Choroid plexus epithelial cell (primary cell): Measurements from ENCODE around the gene NBEAL1.
"Not testable (repeated sequence)": the region's sequence is repeated elsewhere in the genome, so short reads cannot be mapped to it uniquely, and the experiment has no call there.

Experiments
- DNase-seq: peaks from one replicate; pipeline ENCODE4 v3.0.0-alpha.2; 2010; ENCODE audit warnings: low read depth
- H3K4me3 ChIP-seq: 2 replicates; pipeline ENCODE4 v1.5.1; 2011; ENCODE audit warnings: low read depth, mild to moderate bottlenecking, control low read depth, low read length, moderate library complexity
- CTCF ChIP-seq: conservative IDR thresholded peaks from 2 replicates; pipeline ENCODE4 v1.5.1; 2011; ENCODE audit warnings: low read depth, mild to moderate bottlenecking, control low read depth, inconsistent platforms, low read length, moderate library complexity

The NBEAL1 gene

GRCh38 chr2:203240491-203240890 is 225.8 kb downstream of the NBEAL1 start:
- DNase-seq, result no peak
- no peak overlapping the region for H3K4me3 ChIP-seq
- TF ChIP-seq CTCF, result no peak

GRCh38 chr2:203242518-203242917 is 227.8 kb downstream of the NBEAL1 start:
- no peak overlapping the region for H3K4me3 ChIP-seq
- TF ChIP-seq CTCF, result no peak
- no peak for DNase-seq

GRCh38 chr2:203246646-203247045 is 232.0 kb downstream of the NBEAL1 start:
- no peak for DNase-seq
- no peak overlapping the region for H3K4me3 ChIP-seq
- TF ChIP-seq CTCF, result no peak

- H3K4me3 ChIP-seq, result no peak overlapping the region
- DNase-seq, result no peak
- TF ChIP-seq CTCF, result no peak
These were observed 238.1 kb downstream of the NBEAL1 start for GRCh38 chr2:203252818-203253217.

- not testable (repeated sequence) for DNase-seq, H3K4me3 ChIP-seq
These were observed 238.9 kb downstream of the NBEAL1 start for GRCh38 chr2:203253422-203254095.

- DNase-seq, result no peak
These were observed 246.9 kb downstream of the NBEAL1 start for GRCh38 chr2:203261326-203262159.

More at GRCh38 chr2:203261326-203262159, 246.9 kb downstream of the NBEAL1 start:
- TF ChIP-seq CTCF, result no peak
- H3K4me3 ChIP-seq, result no peak overlapping the region
